Measurements from ENCODE around the gene IQCE.

Gene IQCE

DNA sequence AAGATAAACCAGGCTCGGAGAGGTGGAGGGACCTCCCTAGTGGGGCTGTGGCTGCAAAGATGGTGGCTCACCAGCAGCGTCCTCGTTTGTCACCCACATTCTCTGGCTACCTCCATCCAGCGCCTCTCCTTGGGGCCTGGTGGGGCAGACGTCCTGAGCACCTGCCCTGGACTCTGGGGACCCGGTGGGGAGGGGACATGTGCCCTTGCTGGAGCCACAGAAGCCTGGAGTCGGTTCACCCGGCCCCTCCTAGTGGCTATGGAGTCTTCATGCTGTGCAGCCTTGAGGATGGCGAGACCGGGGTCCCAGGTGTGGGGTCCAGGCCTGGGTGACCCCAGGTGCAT, 87.5 kb downstream of the IQCE start:
- no peak for DNase-seq (ENCODE audit: low read depth, low spot score)

DNA sequence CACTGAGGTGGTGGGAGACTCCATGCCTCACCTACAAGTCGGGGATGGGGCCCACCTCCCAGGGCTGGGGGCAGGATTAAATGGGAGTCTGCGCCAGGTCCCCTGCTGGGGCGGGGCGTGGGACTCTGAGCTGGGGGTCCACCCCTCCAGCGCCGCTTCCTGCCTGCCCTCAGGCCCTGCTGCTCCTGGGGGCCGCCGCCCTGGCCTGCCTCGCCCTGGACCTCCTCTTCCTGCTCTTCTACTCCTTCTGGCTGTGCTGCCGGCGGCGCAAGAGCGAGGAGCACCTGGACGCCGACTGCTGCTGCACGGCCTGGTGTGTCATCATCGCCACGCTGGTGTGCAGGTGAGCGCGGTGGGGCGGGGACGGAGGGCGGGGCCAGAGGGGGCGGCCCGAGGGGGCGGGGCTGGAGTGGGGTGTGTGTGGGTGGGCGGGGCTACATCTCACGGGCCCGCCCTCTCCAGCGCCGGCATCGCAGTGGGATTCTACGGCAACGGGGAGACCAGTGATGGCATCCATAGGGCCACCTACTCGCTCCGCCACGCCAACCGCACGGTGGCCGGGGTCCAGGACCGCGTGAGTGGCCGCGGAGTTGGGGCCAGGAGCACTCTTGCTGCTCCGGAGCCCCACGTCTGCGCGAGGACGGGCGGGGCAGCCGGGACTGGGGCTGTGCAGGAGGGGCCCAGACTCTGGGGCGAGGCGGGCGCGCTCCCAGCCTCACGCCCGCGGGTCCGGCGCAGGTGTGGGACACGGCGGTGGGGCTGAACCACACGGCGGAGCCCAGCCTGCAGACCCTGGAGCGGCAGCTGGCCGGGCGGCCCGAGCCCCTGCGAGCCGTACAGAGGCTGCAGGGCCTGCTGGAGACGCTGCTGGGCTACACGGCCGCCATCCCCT, 88.1 kb downstream of the IQCE start:
- no peak for DNase-seq (ENCODE audit: low read depth, low spot score)

DNA sequence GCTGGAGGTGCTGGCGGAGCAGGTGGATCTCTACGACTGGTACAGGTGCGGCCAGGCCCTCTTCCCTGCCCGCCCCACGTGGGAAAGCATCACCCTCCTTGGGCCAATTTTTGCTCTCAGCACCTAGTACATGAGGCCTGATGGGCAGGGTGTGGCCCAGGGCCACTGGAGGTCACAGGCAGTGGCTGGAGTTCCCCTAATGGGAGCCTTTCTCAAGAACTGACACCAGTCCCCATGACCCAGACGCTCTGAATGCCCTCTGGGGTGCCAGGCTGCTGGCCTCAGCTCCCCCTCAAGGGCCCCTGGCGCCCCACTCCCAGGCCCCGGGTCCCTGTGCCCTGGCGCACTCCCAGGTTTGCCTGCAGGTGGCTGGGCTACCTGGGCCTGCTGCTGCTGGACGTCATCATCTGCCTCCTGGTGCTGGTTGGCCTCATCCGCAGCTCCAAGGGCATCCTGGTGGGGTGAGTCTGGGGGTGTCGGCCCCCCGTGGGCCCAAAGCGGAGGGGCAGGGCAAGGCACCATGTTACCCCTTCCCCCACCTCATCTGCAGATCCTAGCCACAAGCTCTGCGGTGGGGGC, 88.9 kb downstream of the IQCE start:
- no peak for DNase-seq (ENCODE audit: low read depth, low spot score)

DNA sequence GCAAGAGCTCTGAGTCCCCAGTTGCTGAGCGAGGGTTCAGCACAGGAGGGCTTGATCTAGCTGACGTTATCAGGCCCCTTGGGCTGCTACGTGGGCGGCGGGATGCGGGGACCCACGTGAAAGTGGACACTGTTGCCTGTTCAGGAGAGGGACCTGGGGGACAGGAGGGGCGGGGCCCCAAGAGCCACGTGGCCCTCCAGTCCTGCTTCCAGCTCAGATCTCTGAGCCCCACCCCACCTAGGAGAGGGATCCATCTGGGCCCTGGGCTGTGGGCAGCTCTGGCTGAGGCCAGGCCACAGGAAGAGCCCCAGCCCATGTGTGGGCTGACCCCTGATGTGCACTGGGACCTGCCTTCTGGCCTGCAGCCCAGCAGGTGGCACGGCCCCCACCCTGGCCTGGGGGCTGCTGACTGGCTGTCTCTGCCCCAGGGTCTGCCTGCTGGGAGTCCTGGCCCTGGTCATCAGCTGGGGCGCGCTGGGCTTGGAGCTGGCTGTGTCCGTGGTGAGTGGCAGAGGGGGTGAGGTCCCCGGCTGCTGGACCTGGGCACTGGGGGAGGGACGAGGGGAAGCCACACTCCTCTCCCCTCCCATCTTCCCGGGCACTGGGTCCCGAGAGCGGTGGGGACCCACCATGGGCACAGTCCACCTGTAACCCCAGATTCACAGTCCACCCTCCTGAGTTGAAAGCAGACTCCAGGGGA, 90.5 kb downstream of the IQCE start:
- no peak for DNase-seq (ENCODE audit: low read depth, low spot score)

DNA sequence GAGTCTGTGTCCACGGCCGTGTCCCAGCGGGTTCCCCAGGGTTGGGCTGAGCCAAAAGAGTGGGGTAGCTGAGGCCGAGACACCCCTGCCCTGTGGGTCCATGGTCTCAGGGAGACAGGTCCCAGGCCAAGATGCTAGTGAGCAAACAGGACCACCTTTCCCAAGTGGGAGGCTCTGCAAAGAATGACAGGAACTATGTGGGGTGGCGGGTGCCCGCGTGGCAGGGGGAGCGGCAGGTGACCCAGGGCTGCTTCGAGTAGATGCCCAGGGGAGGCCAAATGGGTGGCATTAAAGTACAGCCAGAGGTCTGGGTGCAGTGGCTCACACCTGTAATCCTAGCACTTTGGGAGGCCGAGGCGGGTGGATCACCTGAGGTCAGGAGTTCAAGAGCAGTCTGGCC, 91.2 kb downstream of the IQCE start:
- no peak for DNase-seq (ENCODE audit: low read depth, low spot score)

DNA sequence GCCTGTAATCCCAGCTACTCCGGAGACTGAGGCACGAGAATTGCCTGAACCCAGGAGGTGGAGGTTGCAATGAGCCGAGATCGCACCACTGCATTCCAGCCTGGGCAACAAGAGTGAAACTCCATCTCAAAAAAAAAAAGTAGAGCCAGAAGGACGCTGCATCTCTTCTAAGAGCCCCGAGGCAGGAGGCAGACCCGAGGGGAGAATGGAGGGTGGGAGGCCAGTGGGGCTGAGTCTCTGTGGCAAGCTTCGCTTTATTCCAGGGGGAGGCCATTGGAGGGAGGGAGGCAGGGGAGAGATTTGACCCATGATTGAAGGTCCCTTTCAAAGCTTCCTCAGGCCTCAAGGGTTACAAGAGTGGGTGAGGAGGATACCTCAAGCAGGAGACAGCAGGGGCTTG, 91.7 kb downstream of the IQCE start:
- no peak for DNase-seq (ENCODE audit: low read depth, low spot score)

DNA sequence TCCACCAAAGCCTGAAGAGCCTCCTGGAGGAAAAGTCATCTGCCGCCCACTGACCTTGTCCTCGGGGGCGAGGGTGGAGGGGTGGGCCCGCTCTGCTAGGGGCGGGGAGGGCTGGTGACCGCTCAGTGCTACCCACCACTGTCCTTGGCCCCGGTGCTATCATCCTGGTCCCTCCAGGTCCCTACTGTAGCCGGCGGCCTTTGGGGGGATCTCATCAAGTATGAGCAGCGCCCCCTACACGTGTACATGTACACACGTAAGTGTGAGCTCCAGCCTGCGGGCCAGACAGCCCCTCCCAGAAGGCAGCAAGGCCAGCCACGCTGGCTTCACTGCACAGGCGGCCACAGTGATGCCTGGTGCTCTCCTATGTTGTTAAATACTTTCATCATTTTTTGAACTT, 92.6 kb downstream of the IQCE start:
- DNase-seq (ENCODE audit: low read depth, low spot score) = no peak

DNA sequence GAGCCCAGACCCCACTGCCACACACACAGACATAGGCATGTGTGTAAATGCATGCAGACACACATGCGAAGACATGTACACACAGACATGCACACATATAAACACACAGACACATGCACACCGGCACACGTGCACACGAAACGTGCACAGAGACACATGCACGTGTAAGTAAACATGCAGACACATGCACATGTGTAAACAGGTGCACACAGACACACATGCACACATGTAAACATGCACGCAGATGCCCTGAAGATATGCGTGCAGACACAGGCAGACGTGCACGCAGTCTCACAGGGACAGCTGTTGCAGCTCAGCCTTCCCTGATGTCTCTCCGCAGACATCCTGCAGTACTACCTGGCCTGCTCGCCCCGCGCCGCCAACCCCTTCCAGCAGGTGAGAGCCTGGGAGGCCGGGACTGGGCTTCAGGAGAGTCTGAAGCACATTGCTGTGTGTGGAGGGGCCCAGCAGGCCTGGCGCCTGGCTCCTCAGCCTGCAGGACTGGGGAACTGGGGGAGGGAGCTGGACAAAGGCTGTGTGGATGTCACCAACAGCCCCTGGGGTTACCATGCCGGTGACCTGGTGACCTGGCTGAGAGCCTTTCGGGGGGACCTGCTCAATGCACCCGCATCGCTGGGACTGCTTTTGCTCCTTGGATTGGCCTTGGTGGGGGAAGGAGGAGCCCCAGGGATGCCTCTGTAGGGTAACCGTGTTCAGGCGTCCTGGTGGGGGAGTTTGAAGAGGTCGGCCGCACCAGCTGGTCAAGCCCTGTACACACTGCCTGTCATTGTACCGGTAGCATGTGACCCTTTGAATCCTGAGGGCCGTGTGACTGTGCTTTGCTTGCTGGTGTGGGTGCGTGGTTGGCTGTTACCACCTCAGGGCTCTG, 93.3 kb downstream of the IQCE start:
- no peak for DNase-seq (ENCODE audit: low read depth, low spot score)

DNA sequence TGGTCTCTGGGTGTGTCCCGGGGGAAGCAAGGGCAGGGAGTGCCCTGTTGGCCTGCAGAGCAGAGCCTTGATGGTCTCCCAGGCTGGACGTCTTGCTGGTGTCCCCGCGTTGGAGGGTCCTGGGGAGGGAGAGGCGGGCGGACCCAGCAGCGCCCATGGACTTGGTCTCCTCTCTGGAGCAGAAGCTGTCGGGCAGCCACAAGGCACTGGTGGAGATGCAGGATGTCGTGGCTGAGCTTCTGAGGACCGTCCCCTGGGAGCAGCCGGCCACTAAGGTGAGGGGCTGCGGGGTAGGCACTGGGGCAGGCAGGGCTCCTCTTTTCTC, 93.9 kb downstream of the IQCE start:
- no peak for DNase-seq (ENCODE audit: low read depth, low spot score)

DNA sequence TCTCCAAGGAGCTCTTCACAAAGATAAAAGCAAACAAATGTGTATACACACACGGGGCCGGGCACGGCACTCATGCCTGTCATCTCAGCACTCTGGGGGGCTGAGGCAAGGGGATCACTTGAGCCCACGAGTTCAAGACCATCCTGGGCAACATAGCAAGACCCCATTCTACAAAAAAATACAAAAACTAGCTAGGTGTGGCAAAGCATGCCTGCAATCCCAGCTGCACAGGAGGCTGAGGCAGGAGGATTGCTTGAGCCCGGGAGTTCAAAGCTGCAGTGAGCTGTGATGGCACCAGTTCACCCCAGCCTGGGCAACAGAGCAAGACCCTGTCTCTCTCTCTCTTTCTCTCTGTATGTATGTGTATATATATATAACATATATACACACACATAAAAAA, 95.3 kb downstream of the IQCE start:
- DNase-seq (ENCODE audit: low read depth, low spot score) = no peak

DNA sequence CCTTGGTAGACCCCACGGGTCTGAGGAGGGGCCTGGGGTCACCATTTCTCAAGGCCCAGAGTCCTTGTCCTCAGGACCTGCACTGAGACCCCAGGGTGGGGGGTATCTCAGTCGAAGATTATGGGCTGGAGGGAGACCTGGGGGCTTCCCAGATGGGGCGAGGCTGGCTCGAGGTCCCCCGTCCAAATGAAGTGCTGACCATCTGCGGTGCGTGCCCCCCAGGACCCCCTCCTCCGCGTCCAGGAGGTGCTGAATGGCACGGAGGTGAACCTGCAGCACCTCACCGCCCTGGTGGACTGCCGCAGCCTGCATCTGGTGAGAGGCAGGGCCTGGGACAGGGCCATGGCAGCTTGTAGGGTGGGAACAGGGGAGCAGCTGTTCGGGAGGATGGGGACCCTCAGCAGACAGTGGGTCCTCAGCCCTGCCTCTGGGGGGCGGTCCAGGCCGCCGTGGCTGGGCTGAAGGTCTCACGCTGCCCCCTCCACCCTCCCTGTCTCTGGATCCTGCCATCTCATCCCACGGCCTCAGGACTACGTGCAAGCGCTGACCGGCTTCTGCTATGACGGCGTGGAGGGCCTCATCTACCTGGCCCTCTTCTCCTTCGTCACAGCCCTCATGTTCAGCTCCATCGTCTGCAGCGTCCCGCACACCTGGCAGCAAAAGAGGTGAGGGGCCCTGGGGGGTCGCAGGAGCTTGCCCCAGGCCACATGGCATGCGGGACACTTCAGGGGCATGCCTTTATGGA, 97.3 kb downstream of the IQCE start:
- DNase-seq (ENCODE audit: low read depth, low spot score) = no peak

DNA sequence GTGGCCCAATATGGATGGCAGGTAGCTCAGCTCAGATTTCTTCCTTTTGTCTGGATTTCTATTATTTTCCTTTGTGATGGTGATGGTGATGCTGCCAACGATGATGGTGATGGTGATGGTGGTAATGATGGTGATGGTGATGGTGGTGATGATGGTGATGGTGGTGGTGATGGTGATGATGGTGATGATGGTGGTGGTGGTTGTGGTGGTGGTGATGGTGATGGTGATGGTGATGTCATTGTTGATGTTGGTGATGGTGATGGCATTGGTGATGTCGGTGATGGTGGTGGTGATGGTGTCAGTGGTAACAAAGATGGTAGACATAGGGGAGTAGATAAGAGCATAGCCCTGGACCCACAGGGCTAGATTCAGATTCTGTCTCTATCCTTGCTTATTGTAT, 98.4 kb downstream of the IQCE start:
- no peak for DNase-seq (ENCODE audit: low read depth, low spot score)

DNA sequence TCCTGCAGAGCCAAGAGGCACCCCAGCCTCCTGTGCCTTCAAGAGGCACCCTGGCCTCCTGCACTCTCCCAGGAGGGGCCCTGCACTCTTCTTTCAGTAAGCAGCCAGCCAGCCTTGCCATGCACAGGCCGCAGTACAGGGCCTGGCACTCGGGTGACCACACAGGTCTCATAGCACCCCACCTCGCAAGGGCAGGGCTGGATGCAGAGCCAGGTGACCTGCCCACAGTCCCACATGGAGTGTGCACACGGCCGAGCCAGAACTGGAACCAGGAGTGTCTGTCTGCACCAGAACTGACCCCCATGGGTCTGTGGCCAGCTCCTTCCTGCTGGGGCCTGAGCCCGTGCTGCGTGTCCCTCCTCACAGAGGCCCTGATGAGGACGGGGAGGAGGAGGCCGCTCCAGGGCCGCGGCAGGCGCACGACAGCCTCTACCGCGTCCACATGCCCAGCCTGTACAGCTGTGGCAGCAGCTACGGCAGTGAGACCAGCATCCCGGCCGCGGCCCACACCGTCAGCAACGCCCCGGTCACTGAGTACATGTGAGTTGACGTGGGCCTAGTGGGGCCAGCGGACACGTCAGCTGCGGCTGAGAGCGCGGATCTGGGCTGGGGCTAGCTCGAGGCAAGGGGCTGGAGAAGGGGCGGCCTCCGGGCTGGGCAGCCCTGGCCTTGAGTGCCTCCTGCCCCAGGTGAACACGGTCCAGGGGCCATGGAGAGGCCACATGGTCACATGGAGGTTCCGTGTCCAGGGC, 99.3 kb downstream of the IQCE start:
- DNase-seq (ENCODE audit: low read depth, low spot score) = no peak

DNA sequence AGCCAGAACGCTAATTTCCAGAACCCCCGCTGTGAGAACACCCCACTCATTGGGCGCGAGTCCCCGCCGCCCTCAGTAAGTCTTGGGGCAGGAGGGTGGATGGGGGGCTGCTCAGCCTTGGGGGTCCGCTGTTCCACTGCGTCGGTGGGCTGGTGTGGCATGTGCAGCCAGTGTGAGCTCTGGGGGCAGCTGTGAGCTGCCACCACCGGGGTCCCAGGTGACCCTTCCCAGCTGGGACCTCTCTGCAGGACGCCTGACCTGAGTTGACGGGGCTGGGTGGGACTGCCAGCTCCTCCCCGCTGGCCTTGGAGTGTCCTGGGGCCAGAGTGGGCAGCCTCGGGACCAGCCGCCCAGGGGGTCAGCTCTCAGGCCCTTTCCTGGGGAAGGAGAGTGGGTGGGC, 100.2 kb downstream of the IQCE start:
- DNase-seq (ENCODE audit: low read depth, low spot score) = no peak

DNA sequence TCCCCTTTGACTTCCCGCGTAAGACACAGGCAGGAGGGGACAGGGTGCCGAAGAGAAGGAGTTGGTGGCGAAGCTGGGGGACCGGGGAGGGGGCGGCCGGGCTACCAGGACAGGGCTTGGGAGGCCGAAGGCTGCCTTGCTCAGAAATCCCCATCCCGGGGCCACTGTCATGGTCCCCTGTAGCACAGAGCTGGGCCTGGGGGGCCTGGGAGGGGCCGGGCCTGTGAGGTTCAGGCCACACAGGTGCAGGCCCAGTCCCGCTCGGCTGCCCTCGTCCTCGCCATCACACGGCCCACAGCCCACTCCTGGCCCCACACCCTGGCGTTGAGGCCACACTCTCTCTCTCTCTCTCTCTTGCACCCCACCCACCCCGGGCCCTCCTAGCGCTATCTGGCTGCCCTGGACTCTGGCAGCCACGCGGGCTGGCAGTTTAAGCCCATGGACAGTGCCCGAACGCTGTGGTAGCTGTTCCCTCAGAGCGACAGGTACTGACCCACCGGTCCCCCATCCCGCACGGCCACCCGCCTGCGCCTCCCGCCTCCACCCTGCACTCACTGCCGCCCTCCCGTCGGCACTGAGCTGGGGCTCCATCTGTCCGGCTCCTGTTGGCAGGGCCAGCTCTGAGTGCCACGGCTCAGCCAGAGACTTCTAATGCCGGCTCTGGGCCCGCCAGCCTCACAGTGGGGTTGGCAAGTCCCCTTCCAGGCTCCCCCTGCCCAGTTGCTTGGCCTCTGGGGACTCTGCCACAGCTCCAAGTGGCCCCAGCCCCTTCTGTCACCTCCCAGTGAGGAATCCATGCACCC, 101.0 kb downstream of the IQCE start:
- DNase-seq (ENCODE audit: low read depth, low spot score) = no peak

DNA sequence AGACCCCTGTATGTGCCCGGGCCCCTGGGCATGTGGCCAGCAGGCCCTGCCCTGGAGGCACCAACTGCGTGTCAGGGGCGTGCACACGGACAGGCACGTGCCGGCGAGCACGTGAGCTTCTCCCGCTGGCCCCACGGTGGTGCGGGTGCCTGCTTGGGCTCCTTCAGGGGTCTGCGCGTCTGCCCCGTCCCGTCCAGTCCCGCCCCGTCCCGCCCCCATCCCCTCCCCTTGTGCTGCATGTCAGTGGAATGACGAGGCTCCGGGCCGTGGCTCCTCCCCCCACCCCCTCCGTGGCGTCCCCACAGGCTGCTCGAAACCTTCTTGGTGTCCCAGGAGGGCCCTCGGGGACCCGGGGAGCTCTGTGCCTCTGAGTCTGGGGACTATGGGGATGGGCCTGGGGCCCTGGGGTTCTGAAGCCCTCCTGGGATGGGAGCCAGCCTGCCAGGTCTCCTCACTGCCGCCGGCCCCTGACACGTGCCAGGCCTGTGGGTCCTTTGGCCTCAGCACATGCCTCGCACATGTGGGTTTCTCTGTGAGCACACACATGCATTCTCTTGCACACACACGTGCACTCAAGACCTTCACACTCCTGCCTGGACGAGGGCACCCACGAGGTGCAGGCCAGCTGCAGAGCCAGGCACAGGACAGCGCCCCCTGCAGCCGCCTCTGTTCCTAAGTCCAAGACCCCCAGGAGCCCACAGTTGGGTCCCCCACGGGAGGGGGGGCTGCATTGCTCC, 101.7 kb downstream of the IQCE start:
- no peak for DNase-seq (ENCODE audit: low read depth, low spot score)

DNA sequence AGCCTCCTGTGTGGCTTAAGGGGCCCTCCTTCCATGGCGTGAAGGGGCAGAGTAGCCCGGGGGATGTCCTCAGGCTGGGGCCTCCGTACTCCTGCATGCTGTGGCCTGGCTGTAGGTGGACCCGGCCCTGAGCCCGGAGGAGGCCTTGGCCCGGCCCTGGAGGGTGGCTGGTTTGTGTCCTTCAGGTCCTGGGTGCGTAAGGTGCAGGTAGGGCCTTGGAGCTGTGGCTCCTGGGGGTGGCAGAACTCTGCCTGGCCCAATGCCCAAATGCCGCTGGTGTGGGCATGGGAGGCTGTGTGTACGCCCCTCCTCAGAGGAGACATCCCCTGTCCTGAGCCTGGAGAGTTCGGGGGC, 102.3 kb downstream of the IQCE start:
- DNase-seq (ENCODE audit: low read depth, low spot score) = no peak

DNA sequence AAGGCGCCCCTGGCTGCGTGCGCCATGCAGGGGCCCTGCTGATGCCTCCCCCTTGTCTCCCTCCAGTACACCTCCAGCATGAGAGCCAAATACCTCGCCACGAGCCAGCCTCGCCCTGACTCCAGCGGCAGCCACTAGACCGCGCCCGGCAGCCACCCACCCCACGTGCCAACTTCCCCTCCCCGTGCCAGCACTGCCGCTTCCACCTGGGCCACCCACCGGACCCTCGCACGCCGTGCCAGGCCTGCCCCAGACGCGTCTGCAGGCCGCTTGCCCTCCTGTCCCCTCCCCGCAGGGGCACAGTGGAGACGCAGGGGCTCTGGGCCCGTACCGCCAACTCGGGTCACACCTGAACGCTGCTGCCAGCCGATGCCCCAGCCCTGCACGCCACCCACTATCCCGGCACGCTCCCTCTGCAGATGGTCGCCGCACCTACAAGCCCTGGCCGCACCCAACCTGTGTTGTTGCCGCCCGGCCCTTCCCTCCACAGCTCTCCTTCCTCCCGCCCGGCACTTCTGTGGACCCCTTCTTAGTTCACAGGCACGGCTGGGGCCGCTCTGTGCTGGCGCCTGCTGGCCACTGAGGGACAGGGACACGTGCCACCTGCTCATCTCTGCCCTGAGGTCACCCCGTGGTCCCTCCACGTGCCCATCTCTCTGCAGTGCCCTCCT, 103.0 kb downstream of the IQCE start:
- DNase-seq (ENCODE audit: low read depth, low spot score) = no peak
